Activated naive CD4-positive, alpha-beta T cell treated with anti-CD3 and anti-CD28 coated beads, Interleukin-2, amount 10 ng/mL, durations not matched to agents 7 days and 5 days (primary cell): Measurements from ENCODE around the gene USP35.

Source experiments
- CTCF ChIA-PET: fragments of 350-600 bp; sonication (Branson Sonifier 250); formaldehyde crosslinking; loops from one replicate; lab custom pipeline; 2021; ENCODE audit warnings: antibody characterized with exemption; lab: Charles Lee
- DNase-seq: peaks from one replicate; pipeline ENCODE4 v3.0.0-alpha.2; 2020
- H3K27ac Mint-ChIP-seq: one replicate; pipeline ENCODE4 v1.8.0; 2021; ENCODE audit warnings: mild to moderate bottlenecking, moderate library complexity, mixed read lengths
- H3K27me3 Mint-ChIP-seq: one replicate; pipeline ENCODE4 v1.8.0; 2021; ENCODE audit warnings: mild to moderate bottlenecking, mixed read lengths
- H3K36me3 Mint-ChIP-seq: one replicate; pipeline ENCODE4 v1.8.0; 2021; ENCODE audit warnings: mixed read lengths
- H3K4me1 Mint-ChIP-seq: one replicate; pipeline ENCODE4 v1.8.0; 2021; ENCODE audit warnings: mixed read lengths
- H3K4me3 Mint-ChIP-seq: one replicate; pipeline ENCODE4 v1.8.0; 2021; ENCODE audit warnings: mild to moderate bottlenecking, moderate library complexity, mixed read lengths
- H3K9me3 Mint-ChIP-seq: one replicate; pipeline ENCODE4 v1.8.0; 2021; ENCODE audit warnings: mixed read lengths

The USP35 gene

GRCh38 chr11:78188286-78189173 lies at the start of gene USP35, which contains the start of gene KCTD21:
TSS of gene USP35 (plus strand) at chr11:78188919. CDS start at chr11:78196246, 7,327 bp downstream.
TSS of gene KCTD21 (minus strand) at chr11:78188626. CDS start at chr11:78174554, 14,072 bp downstream.
- peak; percentile 96 for DNase-seq
- CTCF ChIA-PET, result interaction anchor here (0.6 to 1.3 kb wide), 4 partner anchors 23 to 243 kb away, joined by 3 to 4 read pairs (median 4); no protein-coding TSS in a partner anchor
- Mint-ChIP-seq H3K4me1 (peaks cover 51% of the 10 kb centered on the region), H3K4me3 (peak within 1 kb of the TSS; percentile 91), H3K36me3 (peaks cover 16% of the 10 kb centered on the region), H3K27me3 (no peaks in the 10 kb centered on the region), H3K9me3 (no peaks in the 10 kb centered on the region), H3K27ac (peak within 1 kb of the TSS; percentile 90)

GRCh38 chr11:78139422-78140391 lies 49.0 kb upstream of the USP35 start, which contains the start of gene ALG8:
TSS of gene ALG8 (minus strand) at chr11:78139626. CDS start at chr11:78139588, 38 bp downstream.
- H3K27ac Mint-ChIP-seq, result peak within 1 kb of the TSS; percentile 95
- H3K4me1 Mint-ChIP-seq, result peaks cover 51% of the 10 kb centered on the region
- DNase-seq, result peak; percentile 97
- H3K27me3 Mint-ChIP-seq, result no peaks in the 10 kb centered on the region
- peak within 1 kb of the TSS; percentile 96 for H3K4me3 Mint-ChIP-seq
- CTCF ChIA-PET, result interaction anchor here (0.6 to 1.9 kb wide), 7 partner anchors 88 to 963 kb away, joined by 3 to 8 read pairs (median 4); partner anchors contain the start of gene GAB2
- H3K36me3 Mint-ChIP-seq, result peaks cover 32% of the 10 kb centered on the region
- H3K9me3 Mint-ChIP-seq, result no peaks in the 10 kb centered on the region

- Mint-ChIP-seq H3K4me3 (peak overlapping the region; percentile 96), H3K4me1 (peaks cover 51% of the 10 kb centered on the region), H3K27me3 (no peaks in the 10 kb centered on the region), H3K9me3 (no peaks in the 10 kb centered on the region), H3K27ac (peak overlapping the region; percentile 78), H3K36me3 (peaks cover 28% of the 10 kb centered on the region)
- CTCF ChIA-PET, result interaction anchor here (0.6 to 1.9 kb wide), 4 partner anchors 88 to 964 kb away, joined by 3 to 8 read pairs (median 5); partner anchors contain the start of gene GAB2
- peak; percentile 21 for DNase-seq
Observed at GRCh38 chr11:78140392-78141077, 48.2 kb upstream of the USP35 start.

GRCh38 chr11:78145511-78146025 lies 43.2 kb upstream of the USP35 start:
- Mint-ChIP-seq H3K9me3 (no peaks in the 10 kb centered on the region), H3K4me3 (no peak overlapping the region), H3K36me3 (peaks cover 6% of the 10 kb centered on the region), H3K27me3 (no peaks in the 10 kb centered on the region), H3K27ac (no peak overlapping the region), H3K4me1 (peaks cover 13% of the 10 kb centered on the region)
- DNase-seq, result no peak
- CTCF ChIA-PET, result interaction anchor here (1.6 kb wide), 1 partner anchor 273 kb away, joined by 4 read pairs; no protein-coding TSS in a partner anchor

- no peak overlapping the region for H3K27ac Mint-ChIP-seq
- H3K9me3 Mint-ChIP-seq, result no peaks in the 10 kb centered on the region
- H3K27me3 Mint-ChIP-seq, result no peaks in the 10 kb centered on the region
- no peak overlapping the region for H3K4me3 Mint-ChIP-seq
- H3K4me1 Mint-ChIP-seq, result peaks cover 3% of the 10 kb centered on the region
- CTCF ChIA-PET, result interaction anchor here (1.2 kb wide), 1 partner anchor 38 kb away, joined by 4 read pairs; no protein-coding TSS in a partner anchor
- DNase-seq, result no peak
- no peaks in the 10 kb centered on the region for H3K36me3 Mint-ChIP-seq
Observed at GRCh38 chr11:78147807-78148206, 40.9 kb upstream of the USP35 start.

- H3K27me3 Mint-ChIP-seq, result no peaks in the 10 kb centered on the region
- H3K4me3 Mint-ChIP-seq, result no peak overlapping the region
- H3K4me1 Mint-ChIP-seq, result no peaks in the 10 kb centered on the region
- peak; percentile 27 for DNase-seq
- CTCF ChIA-PET, result interaction anchor here (0.8 to 2.2 kb wide), 2 partner anchors 280 to 415 kb away, joined by 3 to 9 read pairs; no protein-coding TSS in a partner anchor
- no peaks in the 10 kb centered on the region for H3K36me3 Mint-ChIP-seq
- H3K9me3 Mint-ChIP-seq, result no peaks in the 10 kb centered on the region
- no peak overlapping the region for H3K27ac Mint-ChIP-seq
Observed at GRCh38 chr11:78149646-78150045, 39.1 kb upstream of the USP35 start.

- H3K4me3 Mint-ChIP-seq, result no peak overlapping the region
- no peaks in the 10 kb centered on the region for H3K27me3 Mint-ChIP-seq
- no peaks in the 10 kb centered on the region for H3K36me3 Mint-ChIP-seq
- H3K4me1 Mint-ChIP-seq, result no peaks in the 10 kb centered on the region
- H3K9me3 Mint-ChIP-seq, result no peaks in the 10 kb centered on the region
- H3K27ac Mint-ChIP-seq, result no peak overlapping the region
- CTCF ChIA-PET, result interaction anchor here (0.8 to 2.2 kb wide), 2 partner anchors 279 to 414 kb away, joined by 3 to 9 read pairs; no protein-coding TSS in a partner anchor
- DNase-seq, result no peak
Observed at GRCh38 chr11:78150346-78150745, 38.4 kb upstream of the USP35 start.

GRCh38 chr11:78150754-78151153 lies 38.0 kb upstream of the USP35 start:
- Mint-ChIP-seq H3K27ac (no peak overlapping the region), H3K9me3 (no peaks in the 10 kb centered on the region), H3K27me3 (no peaks in the 10 kb centered on the region), H3K4me3 (no peak overlapping the region), H3K4me1 (no peaks in the 10 kb centered on the region), H3K36me3 (no peaks in the 10 kb centered on the region)
- CTCF ChIA-PET, result interaction anchor here (2.2 kb wide), 1 partner anchor 414 kb away, joined by 9 read pairs; no protein-coding TSS in a partner anchor
- DNase-seq, result no peak

GRCh38 chr11:78151804-78152203 lies 36.9 kb upstream of the USP35 start:
- no peaks in the 10 kb centered on the region for H3K9me3 Mint-ChIP-seq
- no peak overlapping the region for H3K4me3 Mint-ChIP-seq
- H3K27ac Mint-ChIP-seq, result no peak overlapping the region
- no peaks in the 10 kb centered on the region for H3K27me3 Mint-ChIP-seq
- H3K36me3 Mint-ChIP-seq, result no peaks in the 10 kb centered on the region
- CTCF ChIA-PET, result no interaction called here
- no peaks in the 10 kb centered on the region for H3K4me1 Mint-ChIP-seq
- DNase-seq, result no peak

GRCh38 chr11:78156127-78156844 lies 32.4 kb upstream of the USP35 start:
- Mint-ChIP-seq H3K27ac (no peak overlapping the region), H3K9me3 (no peaks in the 10 kb centered on the region), H3K4me3 (no peak overlapping the region), H3K36me3 (no peaks in the 10 kb centered on the region), H3K27me3 (no peaks in the 10 kb centered on the region), H3K4me1 (no peaks in the 10 kb centered on the region)
- DNase-seq, result no peak
- CTCF ChIA-PET, result no interaction called here

GRCh38 chr11:78158987-78159652 lies 29.6 kb upstream of the USP35 start:
- no peaks in the 10 kb centered on the region for H3K36me3 Mint-ChIP-seq

GRCh38 chr11:78160557-78160956 lies 28.2 kb upstream of the USP35 start:
- DNase-seq, result no peak
- no peak overlapping the region for H3K27ac Mint-ChIP-seq
- no peak overlapping the region for H3K4me3 Mint-ChIP-seq
- no peaks in the 10 kb centered on the region for H3K36me3 Mint-ChIP-seq
- H3K27me3 Mint-ChIP-seq, result no peaks in the 10 kb centered on the region
- CTCF ChIA-PET, result interaction anchor here (1.2 kb wide), 1 partner anchor 404 kb away, joined by 3 read pairs; no protein-coding TSS in a partner anchor
- H3K9me3 Mint-ChIP-seq, result no peaks in the 10 kb centered on the region
- no peaks in the 10 kb centered on the region for H3K4me1 Mint-ChIP-seq

More at GRCh38 chr11:78158987-78159652, 29.6 kb upstream of the USP35 start:
- H3K4me1 Mint-ChIP-seq, result no peaks in the 10 kb centered on the region
- H3K4me3 Mint-ChIP-seq, result no peak overlapping the region
- H3K27ac Mint-ChIP-seq, result no peak overlapping the region
- DNase-seq, result no peak
- no peaks in the 10 kb centered on the region for H3K9me3 Mint-ChIP-seq
- CTCF ChIA-PET, result no interaction called here
- no peaks in the 10 kb centered on the region for H3K27me3 Mint-ChIP-seq
